ENCODE measurements around the gene PLEKHA5. TPM values are rescaled to one million over a fixed set of nuclear protein-coding genes. Genes with fewer than 3 reads are reported as not detected.

PLEKHA5 gene
- total and polyA plus RNA-seq, 3 donors from 2014 or later = 22.4 to 37.5 (median 34.8) TPM

- no peaks in the 10 kb centered on the region for H3K4me1 ChIP-seq
- H3K36me3 ChIP-seq (ENCODE audit: low read depth, missing control alignments) = no peaks in the 10 kb centered on the region
- no peak overlapping the region for H3K4me3 ChIP-seq
- H3K27ac ChIP-seq = no peak overlapping the region
- H3K27me3 ChIP-seq = no peaks in the 10 kb centered on the region
- H3K9me3 ChIP-seq = no peaks in the 10 kb centered on the region
- no peak for DNase-seq
- TF ChIP-seq, protein P1, sequence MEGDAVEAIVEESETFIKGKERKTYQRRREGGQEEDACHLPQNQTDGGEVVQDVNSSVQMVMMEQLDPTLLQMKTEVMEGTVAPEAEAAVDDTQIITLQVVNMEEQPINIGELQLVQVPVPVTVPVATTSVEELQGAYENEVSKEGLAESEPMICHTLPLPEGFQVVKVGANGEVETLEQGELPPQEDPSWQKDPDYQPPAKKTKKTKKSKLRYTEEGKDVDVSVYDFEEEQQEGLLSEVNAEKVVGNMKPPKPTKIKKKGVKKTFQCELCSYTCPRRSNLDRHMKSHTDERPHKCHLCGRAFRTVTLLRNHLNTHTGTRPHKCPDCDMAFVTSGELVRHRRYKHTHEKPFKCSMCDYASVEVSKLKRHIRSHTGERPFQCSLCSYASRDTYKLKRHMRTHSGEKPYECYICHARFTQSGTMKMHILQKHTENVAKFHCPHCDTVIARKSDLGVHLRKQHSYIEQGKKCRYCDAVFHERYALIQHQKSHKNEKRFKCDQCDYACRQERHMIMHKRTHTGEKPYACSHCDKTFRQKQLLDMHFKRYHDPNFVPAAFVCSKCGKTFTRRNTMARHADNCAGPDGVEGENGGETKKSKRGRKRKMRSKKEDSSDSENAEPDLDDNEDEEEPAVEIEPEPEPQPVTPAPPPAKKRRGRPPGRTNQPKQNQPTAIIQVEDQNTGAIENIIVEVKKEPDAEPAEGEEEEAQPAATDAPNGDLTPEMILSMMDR (IDR thresholded peaks at IDR 0.05) = no peak
- TF ChIP-seq POLR2A (IDR thresholded peaks at IDR 0.05) = no peak
- intact Hi-C loops (cut with DNase I; ENCODE audit: low total_unique reads) = no loop called here
Measured at GRCh38 chr12:19244312-19244711, 114.8 kb downstream of the PLEKHA5 start.

- intact Hi-C loops (cut with DNase I; ENCODE audit: low total_unique reads) = no loop called here
- no peaks in the 10 kb centered on the region for H3K4me1 ChIP-seq
- WGBS, 2 donors = 83 to 84% methylated on average over 4 of the region's 4 CpGs
Measured at GRCh38 chr12:19245106-19245505, 115.6 kb downstream of the PLEKHA5 start.

GRCh38 chr12:19245666-19246065, 116.1 kb downstream of the PLEKHA5 start:
- H3K9me3 ChIP-seq = no peaks in the 10 kb centered on the region
- intact Hi-C loops (cut with DNase I; ENCODE audit: low total_unique reads) = no loop called here
- no peak overlapping the region for H3K27ac ChIP-seq
- H3K4me3 ChIP-seq = no peak overlapping the region
- H3K36me3 ChIP-seq (ENCODE audit: low read depth, missing control alignments) = no peaks in the 10 kb centered on the region
- no peaks in the 10 kb centered on the region for H3K4me1 ChIP-seq
- no peaks in the 10 kb centered on the region for H3K27me3 ChIP-seq
- no peak for TF ChIP-seq POLR2A (IDR thresholded peaks at IDR 0.05)
- TF ChIP-seq, protein P1 (IDR thresholded peaks at IDR 0.05) = no peak
- WGBS, 2 donors = 87 to 90% methylated on average over 7 of the region's 7 CpGs
- no peak for DNase-seq

More at GRCh38 chr12:19245106-19245505, 115.6 kb downstream of the PLEKHA5 start:
- Histone ChIP-seq H3K4me3 (no peak overlapping the region), H3K27me3 (no peaks in the 10 kb centered on the region), H3K27ac (no peak overlapping the region), H3K9me3 (no peaks in the 10 kb centered on the region), H3K36me3 (ENCODE audit: low read depth, missing control alignments) (no peaks in the 10 kb centered on the region)
- DNase-seq = no peak
- TF ChIP-seq, protein P1 (IDR thresholded peaks at IDR 0.05) = no peak
- no peak for TF ChIP-seq POLR2A (IDR thresholded peaks at IDR 0.05)

- Histone ChIP-seq H3K4me1 (no peaks in the 10 kb centered on the region), H3K36me3 (ENCODE audit: low read depth, missing control alignments) (no peaks in the 10 kb centered on the region), H3K4me3 (no peak overlapping the region), H3K27ac (no peak overlapping the region), H3K9me3 (no peaks in the 10 kb centered on the region), H3K27me3 (no peaks in the 10 kb centered on the region)
- 77 to 81% methylated on average over 4 of the region's 4 CpGs for WGBS, 2 donors
- no peak for TF ChIP-seq POLR2A (IDR thresholded peaks at IDR 0.05)
- TF ChIP-seq, protein P1 (IDR thresholded peaks at IDR 0.05) = no peak
- intact Hi-C loops (cut with DNase I; ENCODE audit: low total_unique reads) = no loop called here
- DNase-seq = no peak
Measured at GRCh38 chr12:19246933-19247332, 117.4 kb downstream of the PLEKHA5 start.

- no peak for DNase-seq
- TF ChIP-seq, protein P1 (IDR thresholded peaks at IDR 0.05) = no peak
- no peak for TF ChIP-seq POLR2A (IDR thresholded peaks at IDR 0.05)
- intact Hi-C loops (cut with DNase I; ENCODE audit: low total_unique reads) = no loop called here
- Histone ChIP-seq H3K9me3 (no peaks in the 10 kb centered on the region), H3K4me3 (no peak overlapping the region), H3K4me1 (no peaks in the 10 kb centered on the region), H3K27me3 (no peaks in the 10 kb centered on the region), H3K36me3 (ENCODE audit: low read depth, missing control alignments) (no peaks in the 10 kb centered on the region), H3K27ac (no peak overlapping the region)
- WGBS, 2 donors = 88 to 89% methylated on average over 3 of the region's 3 CpGs
Measured at GRCh38 chr12:19248929-19249602, 119.5 kb downstream of the PLEKHA5 start.

Measured in testis (tissue), 3 donors.